GM19438 (cell line): ENCODE data around the gene STOML3.

Experiments
- ATAC-seq: cut with Tn5 transposase; IDR thresholded peaks from one replicate; pipeline ENCODE4 v1.9.1; 2021; ENCODE audit warnings: low read depth; ENCODE audit not compliant: unreplicated experiment

Gene STOML3

DNA sequence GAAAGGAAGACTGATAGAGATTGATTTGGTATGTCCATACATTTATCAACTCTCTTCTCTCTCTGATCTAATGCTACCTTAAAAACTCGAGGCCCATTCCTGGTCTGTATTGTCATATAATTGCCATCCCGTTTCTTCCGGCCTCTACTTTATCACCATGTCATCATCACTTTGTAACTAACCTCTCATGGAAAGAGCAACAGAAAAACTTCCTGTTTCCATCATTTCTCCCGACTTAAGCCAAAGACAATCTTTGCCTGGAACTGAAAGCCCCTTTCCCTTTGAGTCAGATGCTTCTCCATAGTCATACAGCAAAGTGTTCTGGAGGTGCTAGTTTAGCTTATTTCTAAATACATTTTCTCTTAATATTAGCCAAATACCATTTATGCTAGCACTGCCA, 2.8 kb upstream of the STOML3 start:
- ATAC-seq, result no peak

DNA sequence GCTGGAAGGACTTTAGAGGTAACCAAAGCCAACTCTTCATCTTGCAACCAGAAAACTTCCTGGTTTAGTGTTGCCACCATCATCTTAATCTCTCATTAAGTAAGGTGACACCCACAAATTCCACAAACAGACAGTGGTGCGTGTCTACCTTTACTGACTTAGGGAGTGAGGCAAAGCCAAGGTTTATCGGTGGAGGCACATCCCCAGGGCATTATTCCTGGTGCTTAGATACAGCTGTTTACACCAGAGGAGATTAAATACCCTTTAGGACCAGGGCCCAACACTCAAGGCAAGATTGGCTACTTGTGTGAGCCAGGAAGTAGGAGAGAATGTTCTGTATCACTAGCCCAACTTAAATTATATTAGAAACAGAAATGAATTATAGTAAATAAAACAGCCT, 9.5 kb downstream of the STOML3 start:
- ATAC-seq, result no peak

- ATAC-seq, result no peak
Measured at GRCh38 chr13:38980750-38981078, 9.9 kb downstream of the STOML3 start.

- ATAC-seq, result no peak
Measured at GRCh38 chr13:38979891-38980749, 10.5 kb downstream of the STOML3 start.

DNA sequence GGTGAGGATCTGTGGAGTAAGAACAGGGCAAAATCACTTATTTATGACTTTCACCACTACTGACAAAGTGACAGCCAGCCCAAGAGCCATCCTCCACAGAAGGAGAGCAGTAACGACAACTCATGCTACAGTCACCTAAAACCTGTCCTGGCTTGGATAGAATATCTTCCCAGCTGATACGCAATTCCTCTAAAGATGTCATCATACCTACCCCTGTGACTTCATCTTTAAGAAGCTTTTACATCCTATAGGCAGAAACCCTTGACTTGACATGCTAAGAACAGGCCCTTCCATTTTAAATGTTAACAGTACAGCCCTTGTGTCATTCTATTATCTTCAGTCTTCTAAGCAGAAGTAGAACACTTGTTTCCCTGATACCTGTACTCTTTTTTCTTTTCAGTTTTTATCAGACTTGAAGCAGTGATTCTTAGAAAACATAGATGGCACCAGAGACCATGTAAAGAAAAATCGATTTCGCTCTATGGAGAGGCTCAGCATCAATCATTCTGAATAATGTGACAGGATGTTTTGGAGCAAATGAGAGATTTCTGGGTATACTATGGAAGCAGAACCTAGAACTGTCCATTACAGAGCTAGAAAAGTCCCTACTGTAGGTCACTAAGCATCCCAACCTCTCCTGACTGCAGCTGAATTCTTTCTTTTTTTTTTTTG, 20.1 kb downstream of the STOML3 start:
- ATAC-seq, result no peak

DNA sequence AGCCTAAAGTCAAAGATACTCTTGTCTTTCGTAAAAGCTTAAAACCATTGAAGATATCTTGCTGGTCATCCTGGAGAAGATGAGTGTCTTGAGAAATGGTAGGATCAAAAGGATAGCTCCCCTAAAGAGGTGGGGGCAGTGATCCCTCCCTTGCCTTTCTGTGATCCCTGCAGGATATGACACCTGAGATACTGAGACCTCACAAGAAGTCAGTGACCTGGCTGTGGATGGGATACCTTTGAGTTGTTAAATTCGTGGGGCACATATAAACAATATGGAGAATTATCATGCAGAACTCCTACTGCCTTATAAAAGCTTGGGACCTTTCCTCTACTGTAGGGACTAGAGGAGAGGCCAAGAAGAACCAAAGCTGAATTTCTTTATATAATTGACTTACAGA, 21.4 kb downstream of the STOML3 start:
- ATAC-seq, result no peak

DNA sequence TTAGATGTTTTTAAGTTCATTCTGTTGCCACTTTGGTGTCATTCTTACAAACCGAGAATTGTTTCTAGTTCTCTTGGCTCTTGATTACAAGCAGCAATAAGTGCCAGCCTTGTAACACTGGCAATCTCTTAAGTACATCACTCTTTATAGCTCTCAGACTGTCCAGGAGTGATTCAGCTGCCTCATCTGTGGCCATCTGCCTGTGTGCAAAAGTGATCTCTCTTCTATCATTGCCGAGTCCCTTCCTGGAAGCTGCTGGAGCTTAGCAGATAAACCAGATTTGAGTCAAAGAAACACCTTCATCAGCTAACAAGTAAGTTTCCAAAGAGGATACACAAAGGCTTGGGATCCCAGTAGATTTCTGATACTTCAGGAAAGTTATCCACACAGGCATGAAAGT, 23.2 kb downstream of the STOML3 start:
- ATAC-seq, result no peak

DNA sequence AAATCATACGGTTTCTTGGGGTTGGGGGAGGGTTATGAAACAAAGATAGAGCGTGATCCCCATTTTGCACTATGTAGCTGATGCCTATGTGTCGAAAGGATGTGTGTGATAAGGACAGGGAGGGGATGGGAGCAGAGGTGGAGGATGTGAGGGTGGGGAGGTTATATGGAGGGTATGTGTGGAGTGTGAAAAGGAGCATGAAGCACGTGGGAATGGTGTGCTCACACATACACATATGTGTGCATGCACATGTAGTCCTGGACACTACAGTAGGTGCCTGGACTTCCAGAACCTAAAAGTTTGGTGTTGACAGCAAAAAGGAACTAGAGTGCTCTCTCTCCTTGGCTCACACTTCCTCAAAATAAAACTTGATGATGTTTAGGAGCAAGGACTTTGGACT, 25.4 kb downstream of the STOML3 start:
- no peak for ATAC-seq

DNA sequence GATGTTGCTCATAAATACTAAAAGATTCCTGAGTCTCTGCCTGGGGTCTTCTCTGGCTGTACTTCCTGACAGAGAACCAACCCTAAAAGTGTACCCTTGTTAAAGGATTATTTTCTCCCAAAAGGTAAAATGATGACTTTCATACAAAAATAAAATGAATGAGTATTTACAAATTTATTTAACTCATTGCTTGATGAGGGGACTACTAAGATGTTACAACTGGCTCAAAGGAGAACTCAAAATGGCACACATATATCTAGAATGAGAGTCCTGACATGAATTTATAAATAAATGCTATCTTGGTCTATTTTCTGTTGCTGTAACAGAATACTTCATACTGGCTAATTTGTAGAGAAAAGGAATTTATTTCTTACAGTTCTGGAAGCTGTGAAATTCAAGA, 30.5 kb downstream of the STOML3 start:
- no peak for ATAC-seq

DNA sequence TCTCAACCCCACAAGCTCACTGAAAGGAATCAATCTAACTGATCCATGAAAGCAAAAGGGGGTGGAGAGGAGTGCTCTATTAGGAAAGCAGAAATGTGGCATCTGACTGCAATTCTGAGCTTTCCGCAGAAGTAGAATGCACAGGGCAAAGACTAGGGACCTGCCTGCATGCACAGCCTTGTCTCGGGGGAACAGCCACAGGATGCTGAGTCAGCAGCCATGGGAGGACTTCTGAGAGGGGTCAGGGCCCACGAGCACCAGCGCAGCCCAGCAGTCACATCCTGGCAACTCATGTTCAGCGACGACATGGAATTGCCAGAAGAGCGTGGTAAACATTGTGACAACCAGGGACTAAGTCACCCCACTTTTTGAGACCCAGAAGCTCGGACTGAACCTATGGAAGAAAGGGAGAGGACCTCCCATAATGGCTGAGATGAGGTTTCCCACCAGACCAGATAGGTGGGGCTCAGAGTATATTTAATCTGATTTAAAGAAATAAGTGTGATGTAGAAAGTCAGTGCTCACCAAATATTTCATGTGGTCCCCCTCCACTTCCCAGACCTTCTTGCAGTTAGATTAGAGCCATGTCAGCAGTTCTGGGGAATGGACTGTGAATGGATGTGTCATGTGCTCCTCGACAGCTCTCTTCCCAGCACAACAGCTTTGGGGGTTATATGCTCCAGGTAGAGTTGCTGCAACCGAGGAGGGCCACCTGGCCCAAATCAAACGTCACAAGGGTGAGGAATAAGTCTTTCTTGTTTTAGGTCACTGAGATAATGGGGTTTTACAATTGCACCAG, 32.6 kb downstream of the STOML3 start:
- ATAC-seq, result no peak

DNA sequence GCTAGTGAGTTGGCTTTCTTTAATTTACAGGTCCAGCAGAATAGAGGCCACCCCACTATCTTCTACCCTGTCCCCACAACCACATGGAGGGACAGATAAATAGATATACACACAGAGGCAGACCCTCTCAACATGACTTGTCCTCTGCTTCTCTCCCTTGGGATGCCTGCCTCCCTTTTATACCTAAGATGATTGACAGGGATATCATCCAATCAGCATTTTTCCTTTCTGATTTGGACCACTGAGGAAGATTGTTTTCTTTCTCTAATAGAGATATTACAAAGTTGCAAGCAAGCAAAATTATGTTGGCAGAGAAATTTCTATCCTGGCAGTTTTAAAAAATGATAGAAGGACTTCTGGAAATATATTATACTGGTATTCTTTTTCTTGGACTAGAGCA, 35.8 kb downstream of the STOML3 start:
- no peak for ATAC-seq

- no peak for ATAC-seq
Measured at GRCh38 chr13:38954291-38954690, 36.3 kb downstream of the STOML3 start.

DNA sequence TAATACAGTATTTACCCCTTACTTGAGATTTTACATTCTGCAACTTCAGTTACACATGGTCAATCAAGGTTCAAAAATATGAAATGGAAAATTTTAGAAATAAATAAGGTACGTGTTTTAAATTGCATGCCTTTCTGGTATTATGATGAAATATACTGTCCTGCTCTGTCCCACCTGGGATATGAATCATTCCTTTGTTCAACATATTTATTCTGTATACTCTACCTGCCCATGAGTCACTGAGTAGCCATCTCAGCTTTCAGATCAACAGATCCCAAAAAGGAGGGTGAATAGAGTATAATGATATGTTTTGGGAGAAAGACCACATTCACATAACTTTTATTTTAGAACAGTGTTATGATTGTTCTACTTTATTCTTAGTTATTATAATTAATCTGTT, 37.8 kb downstream of the STOML3 start:
- ATAC-seq, result no peak

- no peak for ATAC-seq
Measured at GRCh38 chr13:38951525-38952313, 38.9 kb downstream of the STOML3 start.

DNA sequence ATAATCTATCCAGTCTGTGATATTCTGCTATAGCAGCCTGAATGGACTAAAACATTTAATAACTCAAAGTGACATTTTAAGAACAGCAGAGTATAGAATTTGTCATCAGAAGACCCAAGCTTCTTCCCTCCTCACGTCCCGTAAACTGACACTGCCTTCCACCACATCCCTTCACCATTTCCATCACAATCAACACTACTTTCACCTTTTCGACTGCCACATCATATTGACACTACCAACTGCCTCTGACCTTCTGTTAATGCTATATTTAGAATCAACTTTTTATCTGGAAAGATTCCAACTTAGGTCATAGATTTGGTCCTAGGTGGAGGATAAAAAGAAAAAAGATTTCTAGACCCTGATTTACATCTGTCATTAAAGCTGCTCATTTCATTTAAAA, 39.6 kb downstream of the STOML3 start:
- ATAC-seq, result no peak

GRCh38 chr13:38947054-38947453, 43.6 kb downstream of the STOML3 start:
- ATAC-seq, result no peak

GRCh38 chr13:38944219-38944618, 46.4 kb downstream of the STOML3 start:
- ATAC-seq, result no peak

GRCh38 chr13:38943231-38943630, 47.4 kb downstream of the STOML3 start:
- no peak for ATAC-seq

- ATAC-seq, result no peak
Measured at GRCh38 chr13:38941353-38941945, 49.2 kb downstream of the STOML3 start.

DNA sequence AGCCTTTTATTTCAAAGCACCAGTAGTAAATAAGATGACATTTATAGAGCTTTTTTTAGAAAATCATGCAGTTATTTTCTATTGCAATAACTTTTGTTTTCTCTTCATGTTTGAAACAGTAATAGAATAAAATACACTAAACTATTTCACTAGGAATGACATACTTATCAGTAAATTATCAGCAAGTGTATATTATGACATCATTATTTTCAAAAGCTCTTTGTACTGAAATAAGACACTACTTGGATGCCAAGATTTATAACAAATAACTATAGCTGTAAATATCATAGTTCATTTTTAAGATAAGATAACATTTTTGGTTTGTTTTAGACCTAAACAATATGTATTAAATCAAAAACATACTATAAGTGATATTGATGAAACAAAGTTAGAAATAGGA, 56.8 kb downstream of the STOML3 start:
- no peak for ATAC-seq
